Activated T-cell treated with anti-CD3 and anti-CD28 coated beads, Interleukin-2, amount 50 U/mL, for 1 hour (primary cell): ENCODE data around the gene EXOC3L1.

Experiments
- DNase-seq: peaks from one replicate; pipeline ENCODE4 v3.0.0-alpha.2; 2020

EXOC3L1 gene

DNA sequence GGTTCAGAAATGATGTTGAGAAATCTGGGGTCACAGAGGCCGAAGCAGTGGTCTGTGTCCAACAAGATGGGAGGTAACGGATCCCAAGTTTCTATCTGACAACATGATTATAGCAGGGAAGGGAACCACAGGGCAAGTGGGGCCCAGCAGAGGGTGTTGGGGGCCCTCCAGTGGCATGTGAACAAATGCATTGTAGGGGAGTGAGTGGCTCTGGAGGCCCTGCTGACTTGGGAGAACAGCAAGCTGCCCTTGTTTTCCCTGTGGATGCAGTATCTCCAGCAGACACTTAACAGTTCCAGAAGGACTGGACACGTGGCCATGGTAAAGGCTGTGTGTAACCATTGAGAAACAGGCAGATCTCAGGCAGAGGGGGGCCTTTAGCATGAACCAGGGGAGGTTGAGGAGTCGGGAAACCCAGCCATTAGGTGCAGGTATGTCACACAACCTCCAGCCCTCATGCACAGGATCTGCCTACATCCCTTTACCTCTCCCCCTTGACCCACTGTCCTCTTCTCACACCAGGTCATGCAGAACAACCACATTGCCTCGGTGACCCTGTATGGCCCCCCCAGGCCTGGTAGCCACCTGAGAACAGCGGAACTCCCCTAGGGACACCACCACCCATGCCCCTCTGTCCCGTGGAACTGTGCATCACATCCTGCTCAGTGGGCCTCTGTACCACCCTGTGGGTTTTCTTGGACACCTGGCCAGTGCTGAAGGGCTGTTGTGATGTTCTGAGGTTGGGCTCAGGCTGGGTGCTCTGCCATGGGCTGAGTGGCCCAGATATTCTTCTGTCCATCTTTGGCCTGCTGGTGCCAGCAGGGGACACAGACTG lies 43.2 kb downstream of the EXOC3L1 start:
- no peak for DNase-seq

DNA sequence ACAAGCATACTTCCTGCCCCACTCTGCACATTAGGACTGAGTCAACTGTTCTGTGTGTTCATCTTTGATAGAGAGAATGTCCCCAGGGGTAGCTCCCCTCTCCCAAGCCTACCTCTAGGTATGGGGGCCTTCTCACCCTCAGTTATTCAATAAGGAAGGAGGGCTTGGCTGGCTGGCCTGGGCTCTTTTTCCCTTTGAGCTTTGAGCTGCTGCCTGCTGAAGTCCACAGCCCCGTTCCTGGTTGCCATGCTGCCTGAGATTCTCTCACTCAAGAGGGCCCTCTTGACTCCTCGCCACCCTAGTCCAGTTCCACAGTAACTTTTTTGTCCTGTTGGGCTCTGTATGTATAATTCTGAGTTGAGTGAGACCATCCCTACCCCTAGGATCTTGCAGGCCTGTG lies 44.2 kb downstream of the EXOC3L1 start:
- no peak for DNase-seq

DNA sequence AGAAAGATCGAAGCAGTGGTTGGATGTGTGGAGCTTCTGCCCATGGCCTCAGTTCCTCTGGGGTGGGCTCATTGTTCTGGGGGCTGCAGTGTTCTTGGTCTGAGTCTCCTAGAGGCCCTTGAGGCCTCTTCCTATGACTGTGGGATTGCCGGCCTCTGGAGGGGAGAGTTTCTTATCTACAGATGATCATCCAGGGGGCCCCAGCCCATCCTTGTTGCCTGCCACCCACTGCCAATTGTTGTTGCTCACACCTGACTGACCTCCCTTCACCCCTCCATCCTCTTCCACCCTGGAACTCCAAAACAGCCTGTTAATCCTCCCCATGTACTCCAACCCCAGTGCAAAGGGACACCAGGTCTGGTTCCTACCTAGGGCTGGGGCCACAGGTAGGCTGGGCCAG lies 45.0 kb downstream of the EXOC3L1 start:
- DNase-seq, result no peak

DNA sequence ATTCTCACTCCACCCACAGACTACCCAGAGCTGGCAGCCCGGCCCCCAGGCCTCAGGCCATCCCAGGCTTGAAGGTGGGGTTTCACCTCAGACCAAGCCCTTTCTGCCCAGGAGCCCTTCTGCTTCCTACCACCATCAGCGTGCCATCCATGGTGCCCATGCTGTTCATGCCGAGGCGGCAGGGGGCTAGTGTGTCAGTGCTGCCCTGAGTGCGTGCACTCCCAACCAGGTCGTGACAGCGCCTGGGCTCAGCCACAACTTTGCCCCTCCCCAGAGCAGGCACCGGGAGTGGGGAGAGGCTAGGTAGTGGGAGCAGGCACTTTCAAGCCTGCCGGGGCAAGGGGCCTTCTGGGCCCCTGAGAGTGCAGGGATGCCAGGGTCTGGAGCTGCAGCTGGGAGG lies 47.6 kb downstream of the EXOC3L1 start:
- no peak for DNase-seq

DNA sequence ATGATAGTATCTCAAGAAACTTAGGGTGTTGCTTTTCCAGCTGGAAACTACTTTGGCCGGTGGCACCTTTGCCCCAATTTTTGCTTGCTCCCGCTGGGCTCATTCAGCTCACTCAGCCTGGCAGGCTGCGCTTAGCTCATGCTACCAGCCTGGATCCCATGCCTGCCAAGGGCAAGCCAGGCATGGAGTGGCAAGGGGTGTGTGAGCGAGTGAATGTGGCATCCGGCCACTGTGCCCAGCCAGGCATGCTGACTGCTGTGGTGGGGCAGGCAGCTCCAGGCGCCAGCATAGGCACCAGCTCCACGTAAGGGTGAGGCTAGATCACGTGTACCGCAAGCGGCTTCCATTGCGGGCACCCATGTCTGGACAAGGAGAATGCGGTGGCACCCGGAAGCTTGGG lies 48.5 kb downstream of the EXOC3L1 start:
- no peak for DNase-seq

DNA sequence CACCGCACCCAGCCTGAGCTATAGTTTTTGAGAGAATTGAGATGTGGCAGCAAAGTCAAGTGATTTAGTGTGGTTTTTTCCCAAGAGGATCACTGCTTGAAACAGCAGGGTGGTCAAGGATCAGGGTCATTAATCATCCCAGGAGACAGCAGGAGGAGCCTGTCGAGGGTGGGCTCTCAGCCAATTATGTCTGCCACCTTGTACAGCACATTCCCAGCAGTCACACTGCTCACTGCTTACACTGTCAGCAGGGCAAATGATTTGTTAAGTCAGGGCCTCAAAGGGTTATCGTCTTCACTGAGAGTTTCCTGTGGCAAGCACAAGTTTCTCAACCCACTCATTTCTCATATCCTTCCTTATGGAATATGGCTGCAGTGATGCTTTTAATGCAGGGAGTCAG lies 52.3 kb downstream of the EXOC3L1 start:
- no peak for DNase-seq
